Loucy (cell line): Measurements from ENCODE around the gene PDCD4.

Experiments
- H2AFZ ChIP-seq: fragments of 200-600 bp; sonication (generic); 2 replicates; pipeline ENCODE4 v1.6.0; 2016; ENCODE audit warnings: antibody characterized with exemption, mild to moderate bottlenecking, low read length, moderate library complexity
- H3F3A ChIP-seq: fragments of 200-600 bp; 2 replicates; pipeline ENCODE4 v1.6.0; 2016; ENCODE audit warnings: antibody characterized with exemption, low read depth, mild to moderate bottlenecking
- H3K27me3 ChIP-seq: fragments of 200-600 bp; sonication (generic); 2 replicates; pipeline ENCODE4 v1.6.1; 2014; ENCODE audit warnings: low read length, mild to moderate bottlenecking; ENCODE audit not compliant: insufficient read depth, poor library complexity, severe bottlenecking
- H3K36me3 ChIP-seq: fragments of 200-600 bp; sonication (generic); 2 replicates; pipeline ENCODE4 v1.6.1; 2016; ENCODE audit warnings: low read length; ENCODE audit not compliant: insufficient read depth
- H3K4me1 ChIP-seq: fragments of 200-600 bp; sonication (generic); 2 replicates; pipeline ENCODE4 v1.5.1; 2014; ENCODE audit warnings: low read length, mild to moderate bottlenecking; ENCODE audit not compliant: insufficient read depth, poor library complexity, severe bottlenecking
- H3K4me2 ChIP-seq: fragments of 200-600 bp; sonication (generic); 2 replicates; pipeline ENCODE4 v1.6.0; 2014; ENCODE audit warnings: antibody characterized with exemption, low read length, low read depth, mild to moderate bottlenecking; ENCODE audit not compliant: poor library complexity, severe bottlenecking
- H3K4me3 ChIP-seq: fragments of 200-600 bp; sonication (generic); 2 replicates; pipeline ENCODE4 v1.5.1; 2014; ENCODE audit warnings: low read length, mild to moderate bottlenecking, mixed read lengths; ENCODE audit not compliant: poor library complexity, severe bottlenecking
- H3K79me2 ChIP-seq: fragments of 200-600 bp; sonication (generic); 2 replicates; pipeline ENCODE4 v1.6.1; 2014; ENCODE audit warnings: low read length; ENCODE audit not compliant: insufficient read depth
- H3K9ac ChIP-seq: fragments of 200-600 bp; sonication (generic); 2 replicates; pipeline ENCODE4 v1.6.0; 2014; ENCODE audit warnings: mild to moderate bottlenecking, low read depth, low read length, moderate library complexity; ENCODE audit not compliant: poor library complexity, severe bottlenecking
- H3K9me2 ChIP-seq: fragments of 200-600 bp; sonication (generic); replicated peaks from 2 replicates; pipeline ENCODE4 v1.6.1; 2016; ENCODE audit warnings: low read depth, low read length, mixed read lengths
- H3K9me3 ChIP-seq: fragments of 200-600 bp; sonication (generic); 2 replicates; pipeline ENCODE4 v1.6.1; 2014; ENCODE audit warnings: mild to moderate bottlenecking, antibody characterized with exemption, low read length, low read depth; ENCODE audit not compliant: insufficient read depth
- H4K20me1 ChIP-seq: fragments of 200-600 bp; sonication (generic); 2 replicates; pipeline ENCODE4 v1.6.0; 2014; ENCODE audit warnings: antibody characterized with exemption, low read length, mild to moderate bottlenecking; ENCODE audit not compliant: insufficient read depth, poor library complexity, severe bottlenecking
- EZH2phosphoT487 ChIP-seq: fragments of 200-600 bp; IDR thresholded peaks from 2 replicates; pipeline ENCODE4 v1.6.1; 2018; ENCODE audit warnings: antibody characterized with exemption, mild to moderate bottlenecking, moderate library complexity, borderline replicate concordance
- TF ChIP-seq, protein P1 (sequence below): fragments of 200-600 bp; sonication (generic); conservative IDR thresholded peaks from 2 replicates; pipeline ENCODE4 v1.5.1; 2014; ENCODE audit warnings: mild to moderate bottlenecking, antibody characterized with exemption, low read length

The PDCD4 gene

DNA sequence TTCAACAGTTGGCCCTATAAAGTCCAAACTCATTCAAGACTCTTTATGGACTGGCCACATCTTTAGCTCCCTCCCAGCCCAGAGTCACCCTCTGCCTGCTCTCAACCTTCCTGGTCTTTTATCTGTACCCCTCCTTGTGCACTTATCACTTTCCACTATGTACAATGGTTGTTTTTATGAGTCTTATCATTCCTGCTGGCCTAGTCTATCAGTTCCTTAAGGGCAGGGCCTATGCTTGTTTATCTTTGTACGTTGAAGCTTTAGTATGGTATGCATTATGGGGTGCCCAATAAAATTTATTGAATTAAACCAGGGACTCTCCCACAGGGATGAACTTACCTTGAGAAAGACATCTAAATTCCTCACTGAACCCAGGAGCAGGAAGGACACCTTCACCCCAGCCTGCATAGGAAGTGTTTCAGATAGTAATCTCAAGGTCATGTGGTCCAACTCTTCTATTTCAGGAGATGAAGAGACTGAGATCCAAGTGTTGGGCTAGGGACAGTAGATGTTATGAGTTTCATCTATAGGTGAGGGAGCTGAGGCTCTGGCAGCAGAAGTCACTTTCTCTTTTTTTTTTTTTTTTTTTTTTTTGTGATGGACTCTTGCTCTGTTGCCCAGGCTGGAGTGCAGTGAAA is 13.3 kb upstream of the PDCD4 start:
- Histone ChIP-seq H3K36me3 (no peaks in the 10 kb centered on the region), H3F3A (peaks cover 20% of the 10 kb centered on the region), H3K4me1 (peaks cover 74% of the 10 kb centered on the region), H4K20me1 (no peaks in the 10 kb centered on the region), H3K4me2 (peak overlapping the region; percentile 78), H3K4me3 (peak overlapping the region; percentile 59), H3K27me3 (no peaks in the 10 kb centered on the region), H3K9ac (peak overlapping the region; percentile 71), H3K79me2 (no peaks in the 10 kb centered on the region), H3K9me3 (no peaks in the 10 kb centered on the region), H3K9me2 (no peaks in the 10 kb centered on the region), H2AFZ (peak overlapping the region; percentile 56; the same call in 1 of the 2 replicates)
- no peak for TF ChIP-seq EZH2phosphoT487
- TF ChIP-seq, protein P1, sequence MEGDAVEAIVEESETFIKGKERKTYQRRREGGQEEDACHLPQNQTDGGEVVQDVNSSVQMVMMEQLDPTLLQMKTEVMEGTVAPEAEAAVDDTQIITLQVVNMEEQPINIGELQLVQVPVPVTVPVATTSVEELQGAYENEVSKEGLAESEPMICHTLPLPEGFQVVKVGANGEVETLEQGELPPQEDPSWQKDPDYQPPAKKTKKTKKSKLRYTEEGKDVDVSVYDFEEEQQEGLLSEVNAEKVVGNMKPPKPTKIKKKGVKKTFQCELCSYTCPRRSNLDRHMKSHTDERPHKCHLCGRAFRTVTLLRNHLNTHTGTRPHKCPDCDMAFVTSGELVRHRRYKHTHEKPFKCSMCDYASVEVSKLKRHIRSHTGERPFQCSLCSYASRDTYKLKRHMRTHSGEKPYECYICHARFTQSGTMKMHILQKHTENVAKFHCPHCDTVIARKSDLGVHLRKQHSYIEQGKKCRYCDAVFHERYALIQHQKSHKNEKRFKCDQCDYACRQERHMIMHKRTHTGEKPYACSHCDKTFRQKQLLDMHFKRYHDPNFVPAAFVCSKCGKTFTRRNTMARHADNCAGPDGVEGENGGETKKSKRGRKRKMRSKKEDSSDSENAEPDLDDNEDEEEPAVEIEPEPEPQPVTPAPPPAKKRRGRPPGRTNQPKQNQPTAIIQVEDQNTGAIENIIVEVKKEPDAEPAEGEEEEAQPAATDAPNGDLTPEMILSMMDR = no peak

DNA sequence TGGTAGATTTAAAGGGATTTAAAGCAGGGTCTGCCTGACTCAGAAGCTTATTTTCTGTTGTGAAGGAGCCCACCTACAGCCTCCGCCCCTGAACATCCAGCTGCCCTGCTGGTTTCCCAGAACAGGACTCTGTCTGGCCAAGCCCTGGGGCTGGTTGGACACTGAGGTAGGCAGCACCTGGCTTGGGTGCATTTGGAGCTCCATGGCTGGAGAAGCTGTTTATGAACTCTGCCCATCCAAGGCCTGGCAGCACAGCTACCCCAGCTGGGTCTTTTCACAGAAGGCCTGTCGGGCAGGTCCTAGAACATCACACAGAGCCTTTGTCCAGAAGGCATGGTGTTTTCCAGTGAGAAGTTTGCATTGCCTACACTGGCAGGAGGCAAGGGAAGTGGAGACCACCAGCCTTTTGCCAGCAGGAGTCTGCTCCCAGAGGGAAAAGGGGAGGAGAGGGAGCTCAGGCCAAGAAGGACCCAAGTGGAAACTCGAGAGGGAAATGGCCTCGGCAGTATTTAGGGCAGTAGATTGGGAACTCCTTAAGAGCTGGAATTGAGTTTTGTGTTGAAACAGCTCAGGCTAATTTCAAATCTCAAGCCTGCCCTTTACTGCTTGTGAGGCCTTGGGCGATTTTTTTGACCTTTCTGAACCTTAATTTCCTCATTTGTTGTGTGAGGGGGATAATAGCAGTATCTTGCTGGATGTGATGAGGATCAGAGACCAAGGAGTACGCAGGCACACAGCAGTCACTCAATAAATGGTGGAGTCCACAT is 12.3 kb upstream of the PDCD4 start:
- Histone ChIP-seq H3K4me2 (peak overlapping the region; percentile 78), H3K4me1 (peaks cover 73% of the 10 kb centered on the region)

DNA sequence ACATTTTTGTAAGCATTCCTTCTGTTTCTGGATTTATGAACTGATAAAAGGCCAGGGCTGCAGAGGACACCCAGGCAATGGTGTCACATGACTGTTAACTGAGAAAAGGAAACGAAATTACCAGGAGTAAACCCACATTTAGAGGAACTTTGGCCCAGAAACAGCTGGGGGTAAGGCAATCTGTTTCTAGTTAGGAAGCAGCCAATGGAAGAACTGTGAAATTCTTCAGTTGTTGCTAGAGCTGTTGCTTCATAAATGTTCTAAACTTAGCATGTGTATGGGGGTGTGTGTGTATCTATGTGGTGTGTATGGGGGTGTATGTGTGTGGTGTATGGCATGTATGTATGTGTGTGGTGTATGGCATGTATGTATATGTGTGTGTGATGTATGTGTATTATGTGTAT is 11.8 kb upstream of the PDCD4 start:
- peak overlapping the region; percentile 71 for H3K9ac ChIP-seq

More for the DNA sequence above, 12.3 kb upstream of the PDCD4 start:
- Histone ChIP-seq H3K9me2 (no peaks in the 10 kb centered on the region), H3K4me3 (peak overlapping the region; percentile 10), H4K20me1 (no peaks in the 10 kb centered on the region), H3K79me2 (no peaks in the 10 kb centered on the region), H2AFZ (0 out of 2 replicates have a peak overlapping the region, but pooled peaks have one; percentile 1), H3K36me3 (no peaks in the 10 kb centered on the region), H3K9me3 (no peaks in the 10 kb centered on the region), H3K9ac (peak overlapping the region; percentile 71), H3K27me3 (no peaks in the 10 kb centered on the region), H3F3A (peaks cover 19% of the 10 kb centered on the region)
- TF ChIP-seq, protein P1 = no peak
- TF ChIP-seq EZH2phosphoT487 = no peak

More for the DNA sequence above, 11.8 kb upstream of the PDCD4 start:
- Histone ChIP-seq H3K4me3 (peak overlapping the region; percentile 10), H3K27me3 (no peaks in the 10 kb centered on the region), H3K79me2 (no peaks in the 10 kb centered on the region), H3K4me1 (peaks cover 75% of the 10 kb centered on the region), H4K20me1 (no peaks in the 10 kb centered on the region), H3F3A (peaks cover 15% of the 10 kb centered on the region), H3K4me2 (peak overlapping the region; percentile 78), H3K36me3 (no peaks in the 10 kb centered on the region), H3K9me3 (no peaks in the 10 kb centered on the region), H2AFZ (0 out of 2 replicates have a peak overlapping the region, but pooled peaks have one; percentile 1), H3K9me2 (no peaks in the 10 kb centered on the region)
- no peak for TF ChIP-seq EZH2phosphoT487
- TF ChIP-seq, protein P1 = no peak
